ENCODE results near the gene PPP2R2D. TPM values are rescaled to one million over a fixed set of nuclear protein-coding genes. Genes with fewer than 3 reads are reported as not detected.

The PPP2R2D gene
- total and polyA plus RNA-seq, 12 donors: 26.8 to 46.5 (median 35.1) TPM

DNA sequence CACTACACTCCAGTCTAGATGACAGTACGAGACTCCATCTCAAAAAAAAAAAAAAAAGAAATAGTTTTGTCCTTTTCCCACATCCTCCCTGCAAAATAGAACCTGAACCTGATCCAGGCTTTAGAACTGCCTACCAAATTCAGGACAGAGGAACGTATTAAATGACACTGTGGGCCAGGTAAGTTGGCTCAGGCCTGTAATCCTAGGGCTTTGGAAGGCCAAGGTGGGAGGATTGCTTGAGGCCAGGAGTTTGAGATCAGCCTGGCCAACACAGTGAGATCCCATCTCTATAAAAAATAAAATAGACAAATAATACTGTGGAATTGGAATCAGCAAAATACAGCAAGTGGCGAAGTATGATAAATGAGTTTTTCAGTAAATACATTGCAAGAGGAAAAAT lies 90.9 kb downstream of the PPP2R2D start:
- WGBS, 2 donors: 94 to 95% methylated on average over 3 of the region's 3 CpGs
- intact Hi-C loops (cut with DNase I): no loop called here
- Histone ChIP-seq H3K9me3 (no peaks in the 10 kb centered on the region), H3K27me3 (no peaks in the 10 kb centered on the region), H3K27ac (no peak overlapping the region), H3K4me1 (peaks cover 0 to 21% (median 8%) of the 10 kb centered on the region in 9 donors), H3K4me3 (no peak overlapping the region), H3K36me3 (no peaks in the 10 kb centered on the region)
- ATAC-seq (no peak), DNase-seq (no peak)
- no peak for TF ChIP-seq CTCF (IDR thresholded peaks at IDR 0.05)

- H3K9me3 ChIP-seq: no peaks in the 10 kb centered on the region
- no peak overlapping the region for H3K27ac ChIP-seq
- intact Hi-C loops (cut with DNase I): no loop called here
- no peak overlapping the region for H3K4me3 ChIP-seq
- H3K4me1 ChIP-seq: peaks cover 13 to 37% (median 24%) of the 10 kb centered on the region in 9 donors
- no peaks in the 10 kb centered on the region for H3K36me3 ChIP-seq
- H3K27me3 ChIP-seq: no peaks in the 10 kb centered on the region
- ATAC-seq: no peak
- WGBS, 2 donors: 92 to 94% methylated on average over 14 of the region's 14 CpGs
- no peak for DNase-seq
- no peak for TF ChIP-seq CTCF (IDR thresholded peaks at IDR 0.05)
Measured at GRCh38 chr10:131993275-131993674, 92.5 kb downstream of the PPP2R2D start.

GRCh38 chr10:131994435-131994834 lies 93.6 kb downstream of the PPP2R2D start:
- Histone ChIP-seq H3K27ac (peak overlapping the region in 2 of 10 donors; percentile 7 to 58), H3K4me3 (no peak overlapping the region), H3K36me3 (no peaks in the 10 kb centered on the region), H3K4me1 (peaks cover 14 to 39% (median 28%) of the 10 kb centered on the region in 9 donors), H3K9me3 (no peaks in the 10 kb centered on the region), H3K27me3 (no peaks in the 10 kb centered on the region)
- ATAC-seq (peak in 5 of 8 donors; percentile 25 to 43 (median 26)), DNase-seq (peak in 1 of 2 donors; percentile 21)
- 30 to 38% methylated on average over 3 of the region's 3 CpGs for WGBS, 2 donors
- intact Hi-C loops (cut with DNase I): no loop called here
- no peak for TF ChIP-seq CTCF (IDR thresholded peaks at IDR 0.05)

DNA sequence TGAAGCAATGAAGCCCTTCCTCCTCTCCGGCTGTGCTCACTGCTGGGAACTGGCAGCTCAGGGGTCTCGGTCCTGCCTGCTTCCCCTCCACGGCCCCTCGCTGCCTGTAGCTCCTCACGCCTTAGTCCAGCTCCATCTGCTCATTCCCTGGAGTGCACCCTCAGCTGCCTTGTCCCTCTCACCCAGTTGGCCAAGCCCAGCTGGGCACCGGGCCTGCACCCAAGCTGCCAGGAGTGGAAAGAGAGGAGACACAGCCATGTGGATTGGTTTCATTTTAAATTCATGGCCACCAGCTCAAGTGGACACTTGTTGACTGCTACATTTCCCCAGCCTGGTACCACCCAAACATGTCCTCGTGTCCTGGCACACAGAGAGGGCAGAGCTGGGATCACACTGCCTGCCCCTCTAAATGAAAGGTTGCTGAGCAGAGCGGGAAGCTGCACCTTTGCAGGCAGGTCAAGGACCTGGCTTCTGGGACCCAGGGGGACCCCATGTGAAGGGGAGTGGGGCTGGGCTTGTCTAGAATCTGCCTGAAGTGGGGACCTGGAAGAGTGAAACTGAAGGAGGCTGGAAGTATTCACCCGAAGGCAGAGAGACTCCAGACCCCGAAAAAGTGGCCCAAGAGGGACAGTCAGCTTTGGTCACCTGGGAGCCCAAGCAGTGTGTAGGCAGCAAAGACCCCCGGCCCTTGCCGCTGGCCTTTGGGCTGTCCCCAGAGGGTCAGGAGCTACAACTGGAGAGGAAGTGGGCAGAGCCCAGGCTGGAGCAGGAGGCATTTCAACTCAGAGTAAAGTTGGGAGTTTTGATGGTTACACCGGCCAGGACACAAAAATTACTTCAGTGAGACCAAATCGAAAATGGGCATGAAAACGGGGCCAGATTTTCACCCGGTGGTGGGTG lies 95.9 kb downstream of the PPP2R2D start:
- H3K9me3 ChIP-seq: no peaks in the 10 kb centered on the region
- H3K4me1 ChIP-seq: peaks cover 14 to 45% (median 28%) of the 10 kb centered on the region in 9 donors
- no peaks in the 10 kb centered on the region for H3K27me3 ChIP-seq
- peak overlapping the region; percentile 56 to 82 (median 71) for H3K27ac ChIP-seq
- DNase-seq (peak; percentile 71 to 75), ATAC-seq (peak; percentile 70 to 94 (median 87))
- 43 to 60% methylated on average over 16 of the region's 16 CpGs for WGBS, 2 donors
- TF ChIP-seq CTCF (IDR thresholded peaks at IDR 0.05): no peak
- H3K36me3 ChIP-seq: no peaks in the 10 kb centered on the region
- H3K4me3 ChIP-seq: peak overlapping the region in 1 of 10 donors; percentile 1
- intact Hi-C loops (cut with DNase I): loop anchor here in 1 of 10 donors (1.0 kb wide), 1 partner anchor 15 kb away; the partner anchor contains the start of gene BNIP3
